Measurements from ENCODE around the gene BTBD10.

- TF ChIP-seq CTCF (IDR thresholded peaks at IDR 0.05) (peak in 1 of 2 donors; percentile 12), POLR2A (IDR thresholded peaks at IDR 0.05) (no peak), POLR2AphosphoS5 (IDR thresholded peaks at IDR 0.05) (no peak)
These were observed 24.1 kb upstream of the BTBD10 start for GRCh38 chr11:13486926-13487660.

Data from suprapubic skin (tissue), 4 donors.